ENCODE data around the gene FOXN3.

DNA sequence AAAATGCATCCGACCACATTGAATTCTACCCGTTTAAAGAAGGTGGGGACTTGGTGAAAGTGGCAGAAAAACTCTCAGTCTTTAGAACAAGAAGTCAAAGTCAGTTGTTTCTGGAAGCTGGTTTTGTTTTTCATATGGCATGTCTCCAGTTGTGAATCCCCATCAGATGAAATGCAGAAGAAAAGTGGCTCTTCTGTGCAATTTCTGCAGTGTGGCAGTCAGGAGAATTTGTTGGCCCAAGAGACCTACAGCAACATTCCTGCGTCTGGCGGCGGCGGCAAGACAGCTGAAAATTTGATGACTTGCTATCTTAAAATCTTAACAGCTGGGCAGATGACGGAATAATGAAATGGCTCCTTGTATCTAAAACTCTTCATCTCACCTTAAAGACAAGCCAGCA lies 201.5 kb downstream of the FOXN3 start:
- TF ChIP-seq, protein P1, sequence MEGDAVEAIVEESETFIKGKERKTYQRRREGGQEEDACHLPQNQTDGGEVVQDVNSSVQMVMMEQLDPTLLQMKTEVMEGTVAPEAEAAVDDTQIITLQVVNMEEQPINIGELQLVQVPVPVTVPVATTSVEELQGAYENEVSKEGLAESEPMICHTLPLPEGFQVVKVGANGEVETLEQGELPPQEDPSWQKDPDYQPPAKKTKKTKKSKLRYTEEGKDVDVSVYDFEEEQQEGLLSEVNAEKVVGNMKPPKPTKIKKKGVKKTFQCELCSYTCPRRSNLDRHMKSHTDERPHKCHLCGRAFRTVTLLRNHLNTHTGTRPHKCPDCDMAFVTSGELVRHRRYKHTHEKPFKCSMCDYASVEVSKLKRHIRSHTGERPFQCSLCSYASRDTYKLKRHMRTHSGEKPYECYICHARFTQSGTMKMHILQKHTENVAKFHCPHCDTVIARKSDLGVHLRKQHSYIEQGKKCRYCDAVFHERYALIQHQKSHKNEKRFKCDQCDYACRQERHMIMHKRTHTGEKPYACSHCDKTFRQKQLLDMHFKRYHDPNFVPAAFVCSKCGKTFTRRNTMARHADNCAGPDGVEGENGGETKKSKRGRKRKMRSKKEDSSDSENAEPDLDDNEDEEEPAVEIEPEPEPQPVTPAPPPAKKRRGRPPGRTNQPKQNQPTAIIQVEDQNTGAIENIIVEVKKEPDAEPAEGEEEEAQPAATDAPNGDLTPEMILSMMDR (IDR thresholded peaks at IDR 0.05): no peak
- TF ChIP-seq POLR2AphosphoS5 (IDR thresholded peaks at IDR 0.05; ENCODE audit: low read depth, low read length): no peak
- TF ChIP-seq SIN3A (IDR thresholded peaks at IDR 0.05; ENCODE audit: borderline replicate concordance, insufficient read depth, low read depth, low read length): no peak
- TF ChIP-seq, protein P2, sequence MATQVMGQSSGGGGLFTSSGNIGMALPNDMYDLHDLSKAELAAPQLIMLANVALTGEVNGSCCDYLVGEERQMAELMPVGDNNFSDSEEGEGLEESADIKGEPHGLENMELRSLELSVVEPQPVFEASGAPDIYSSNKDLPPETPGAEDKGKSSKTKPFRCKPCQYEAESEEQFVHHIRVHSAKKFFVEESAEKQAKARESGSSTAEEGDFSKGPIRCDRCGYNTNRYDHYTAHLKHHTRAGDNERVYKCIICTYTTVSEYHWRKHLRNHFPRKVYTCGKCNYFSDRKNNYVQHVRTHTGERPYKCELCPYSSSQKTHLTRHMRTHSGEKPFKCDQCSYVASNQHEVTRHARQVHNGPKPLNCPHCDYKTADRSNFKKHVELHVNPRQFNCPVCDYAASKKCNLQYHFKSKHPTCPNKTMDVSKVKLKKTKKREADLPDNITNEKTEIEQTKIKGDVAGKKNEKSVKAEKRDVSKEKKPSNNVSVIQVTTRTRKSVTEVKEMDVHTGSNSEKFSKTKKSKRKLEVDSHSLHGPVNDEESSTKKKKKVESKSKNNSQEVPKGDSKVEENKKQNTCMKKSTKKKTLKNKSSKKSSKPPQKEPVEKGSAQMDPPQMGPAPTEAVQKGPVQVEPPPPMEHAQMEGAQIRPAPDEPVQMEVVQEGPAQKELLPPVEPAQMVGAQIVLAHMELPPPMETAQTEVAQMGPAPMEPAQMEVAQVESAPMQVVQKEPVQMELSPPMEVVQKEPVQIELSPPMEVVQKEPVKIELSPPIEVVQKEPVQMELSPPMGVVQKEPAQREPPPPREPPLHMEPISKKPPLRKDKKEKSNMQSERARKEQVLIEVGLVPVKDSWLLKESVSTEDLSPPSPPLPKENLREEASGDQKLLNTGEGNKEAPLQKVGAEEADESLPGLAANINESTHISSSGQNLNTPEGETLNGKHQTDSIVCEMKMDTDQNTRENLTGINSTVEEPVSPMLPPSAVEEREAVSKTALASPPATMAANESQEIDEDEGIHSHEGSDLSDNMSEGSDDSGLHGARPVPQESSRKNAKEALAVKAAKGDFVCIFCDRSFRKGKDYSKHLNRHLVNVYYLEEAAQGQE (IDR thresholded peaks at IDR 0.05; ENCODE audit: insufficient read depth in 1 of 2, low read depth in 2 of 2, low read length in 1 of 2): no peak
